Tibial nerve (tissue), 4 donors: ENCODE measurements around the gene BCDIN3D. TPM values are rescaled to one million over a fixed set of nuclear protein-coding genes. Genes with fewer than 3 reads are reported as not detected.
A peak's percentile ranks its signal among the peaks of the same experiment; 100 is the strongest.

Experiments used
- DNase-seq, 2 donors: peaks; one replicate each; pipeline ENCODE4 v3.0.0-alpha.2; 2019; ENCODE audit warnings: low spot score in 2 of 2
- H3K27ac ChIP-seq, 4 donors: fragments of 200-600 bp; sonication (generic) in 3 of 4; one replicate each; pipeline ENCODE4 v1.5.1; 2017 to 2019; ENCODE audit warnings: mild to moderate bottlenecking in 1 of 4
- H3K27me3 ChIP-seq, 2 donors: fragments of 200-600 bp; sonication (generic) in 1 of 2; one replicate each; pipeline versions ENCODE4 v1.5.1 to v1.6.0; 2017 to 2019
- H3K36me3 ChIP-seq, 3 donors: fragments of 200-600 bp; sonication (generic); one replicate each; pipeline ENCODE4 v1.5.1; 2018 to 2019
- H3K4me1 ChIP-seq, 4 donors: fragments of 200-600 bp; sonication (generic) in 3 of 4; one replicate each; pipeline ENCODE4 v1.5.1; 2017 to 2019
- H3K4me3 ChIP-seq, 4 donors: fragments of 200-600 bp; sonication (generic) in 3 of 4; one replicate each; pipeline ENCODE4 v1.5.1; 2017 to 2019; ENCODE audit warnings: mild to moderate bottlenecking in 1 of 4, moderate library complexity in 1 of 4
- H3K9me3 ChIP-seq, 4 donors: fragments of 200-600 bp; sonication (generic) in 3 of 4; one replicate each; pipeline ENCODE4 v1.5.1; 2017 to 2019
- EP300 ChIP-seq, 2 donors: sonication (generic); formaldehyde crosslinking; IDR thresholded peaks; one replicate each; pipeline ENCODE4 v1.6.1; 2017; ENCODE audit warnings: antibody characterized with exemption in 2 of 2, mild to moderate bottlenecking in 1 of 2
- POLR2A ChIP-seq, 2 donors: fragments of 450-650 bp; IDR thresholded peaks; one replicate each; pipeline ENCODE4 v1.6.1; 2017; ENCODE audit warnings: antibody characterized with exemption in 2 of 2, mild to moderate bottlenecking in 2 of 2, moderate library complexity in 2 of 2
- WGBS, 2 donors: methylation state at CpG; one replicate each; pipeline ENCODE4 v1.1.5; 2018; 5-methylcytosine and 5-hydroxymethylcytosine counted together
- total RNA-seq, 4 donors: library from RNA; depleted of rRNA; stranded (reverse); fragments of >200 nt; gene quantifications; one replicate each; pipeline ENCODE4 v1.1.0, GENCODE V29; 2016
- TF ChIP-seq, protein P1 (sequence below), 5 experiments: fragments of 200-600 bp in 3 of 5; fragments of 450-650 bp in 2 of 5; sonication (generic) in 3 of 5; IDR thresholded peaks; one replicate each; pipeline ENCODE4 v1.5.1; 2016 to 2019; ENCODE audit warnings: antibody characterized with exemption in 5 of 5, mild to moderate bottlenecking in 3 of 5, moderate library complexity in 2 of 5

Gene BCDIN3D
- total RNA-seq, 4 donors from 2014 or later, result 1.2 to 4.2 (median 2.5) TPM

- no peak overlapping the region for H3K27ac ChIP-seq
- no peaks in the 10 kb centered on the region for H3K9me3 ChIP-seq
- no peaks in the 10 kb centered on the region for H3K27me3 ChIP-seq
- H3K4me3 ChIP-seq, result no peak overlapping the region
- TF ChIP-seq POLR2A (IDR thresholded peaks at IDR 0.05) (no peak), EP300 (IDR thresholded peaks at IDR 0.05) (peak in 1 of 2 donors; percentile 19)
- no peak for DNase-seq
- WGBS, 2 donors, result 89 to 91% methylated on average over 15 to 27 of the region's 32 CpGs
- H3K4me1 ChIP-seq, result peaks cover 0 to 12% (median 4%) of the 10 kb centered on the region in 4 donors
- H3K36me3 ChIP-seq, result peaks cover 2 to 97% (median 6%) of the 10 kb centered on the region in 3 donors
Observed at GRCh38 chr12:49794811-49795653, 47.9 kb downstream of the BCDIN3D start.

- Histone ChIP-seq H3K36me3 (peaks cover 2 to 97% (median 6%) of the 10 kb centered on the region in 3 donors), H3K4me1 (peaks cover 0 to 12% (median 4%) of the 10 kb centered on the region in 4 donors), H3K4me3 (no peak overlapping the region), H3K27me3 (no peaks in the 10 kb centered on the region), H3K9me3 (no peaks in the 10 kb centered on the region), H3K27ac (no peak overlapping the region)
- no peak for DNase-seq
- WGBS, 2 donors, result 82 to 85% methylated on average over 5 of the region's 5 CpGs
- TF ChIP-seq EP300 (IDR thresholded peaks at IDR 0.05) (no peak), POLR2A (IDR thresholded peaks at IDR 0.05) (no peak)
- TF ChIP-seq, protein P1, sequence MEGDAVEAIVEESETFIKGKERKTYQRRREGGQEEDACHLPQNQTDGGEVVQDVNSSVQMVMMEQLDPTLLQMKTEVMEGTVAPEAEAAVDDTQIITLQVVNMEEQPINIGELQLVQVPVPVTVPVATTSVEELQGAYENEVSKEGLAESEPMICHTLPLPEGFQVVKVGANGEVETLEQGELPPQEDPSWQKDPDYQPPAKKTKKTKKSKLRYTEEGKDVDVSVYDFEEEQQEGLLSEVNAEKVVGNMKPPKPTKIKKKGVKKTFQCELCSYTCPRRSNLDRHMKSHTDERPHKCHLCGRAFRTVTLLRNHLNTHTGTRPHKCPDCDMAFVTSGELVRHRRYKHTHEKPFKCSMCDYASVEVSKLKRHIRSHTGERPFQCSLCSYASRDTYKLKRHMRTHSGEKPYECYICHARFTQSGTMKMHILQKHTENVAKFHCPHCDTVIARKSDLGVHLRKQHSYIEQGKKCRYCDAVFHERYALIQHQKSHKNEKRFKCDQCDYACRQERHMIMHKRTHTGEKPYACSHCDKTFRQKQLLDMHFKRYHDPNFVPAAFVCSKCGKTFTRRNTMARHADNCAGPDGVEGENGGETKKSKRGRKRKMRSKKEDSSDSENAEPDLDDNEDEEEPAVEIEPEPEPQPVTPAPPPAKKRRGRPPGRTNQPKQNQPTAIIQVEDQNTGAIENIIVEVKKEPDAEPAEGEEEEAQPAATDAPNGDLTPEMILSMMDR (IDR thresholded peaks at IDR 0.05), result no peak
Observed at GRCh38 chr12:49794021-49794420, 48.9 kb downstream of the BCDIN3D start.

DNA sequence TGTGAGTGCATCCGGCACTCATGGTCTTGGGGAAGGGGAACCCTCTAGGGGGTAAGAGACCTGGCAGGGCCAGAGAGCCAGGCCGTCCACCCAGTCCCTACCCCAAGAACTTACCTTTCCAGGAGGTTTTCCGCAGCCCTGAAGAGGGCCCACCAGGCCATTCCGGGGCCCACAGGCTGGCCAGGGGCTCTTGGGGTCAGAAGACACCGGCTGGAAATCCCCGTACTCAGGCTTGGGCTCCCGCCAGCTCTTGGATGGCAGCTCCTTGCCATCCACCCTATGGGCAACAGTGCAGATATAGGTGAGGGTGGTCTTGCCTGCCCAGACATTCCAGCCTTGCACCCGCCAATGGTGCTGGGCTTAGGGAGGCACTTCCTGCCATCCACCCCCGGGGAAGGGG lies 49.3 kb downstream of the BCDIN3D start:
- WGBS, 2 donors, result 82% methylated on average over 5 to 9 of the region's 9 CpGs
- Histone ChIP-seq H3K4me3 (no peak overlapping the region), H3K4me1 (peaks cover 0 to 12% (median 4%) of the 10 kb centered on the region in 4 donors), H3K27me3 (no peaks in the 10 kb centered on the region), H3K9me3 (no peaks in the 10 kb centered on the region), H3K36me3 (peaks cover 2 to 97% (median 6%) of the 10 kb centered on the region in 3 donors), H3K27ac (no peak overlapping the region)
- DNase-seq, result no peak
- TF ChIP-seq POLR2A (IDR thresholded peaks at IDR 0.05) (no peak), EP300 (IDR thresholded peaks at IDR 0.05) (no peak)
- TF ChIP-seq, protein P1 (IDR thresholded peaks at IDR 0.05), result no peak

- TF ChIP-seq POLR2A (IDR thresholded peaks at IDR 0.05) (no peak), EP300 (IDR thresholded peaks at IDR 0.05) (no peak)
- TF ChIP-seq, protein P1 (IDR thresholded peaks at IDR 0.05), result no peak
- WGBS, 2 donors, result 74 to 76% methylated on average over 8 to 9 of the region's 11 CpGs
- H3K4me1 ChIP-seq, result peaks cover 0 to 12% (median 4%) of the 10 kb centered on the region in 4 donors
- H3K9me3 ChIP-seq, result no peaks in the 10 kb centered on the region
- H3K4me3 ChIP-seq, result no peak overlapping the region
- DNase-seq, result no peak
- peaks cover 2 to 97% (median 3%) of the 10 kb centered on the region in 3 donors for H3K36me3 ChIP-seq
- no peaks in the 10 kb centered on the region for H3K27me3 ChIP-seq
- H3K27ac ChIP-seq, result no peak overlapping the region
Observed at GRCh38 chr12:49792976-49793580, 49.8 kb downstream of the BCDIN3D start.

DNA sequence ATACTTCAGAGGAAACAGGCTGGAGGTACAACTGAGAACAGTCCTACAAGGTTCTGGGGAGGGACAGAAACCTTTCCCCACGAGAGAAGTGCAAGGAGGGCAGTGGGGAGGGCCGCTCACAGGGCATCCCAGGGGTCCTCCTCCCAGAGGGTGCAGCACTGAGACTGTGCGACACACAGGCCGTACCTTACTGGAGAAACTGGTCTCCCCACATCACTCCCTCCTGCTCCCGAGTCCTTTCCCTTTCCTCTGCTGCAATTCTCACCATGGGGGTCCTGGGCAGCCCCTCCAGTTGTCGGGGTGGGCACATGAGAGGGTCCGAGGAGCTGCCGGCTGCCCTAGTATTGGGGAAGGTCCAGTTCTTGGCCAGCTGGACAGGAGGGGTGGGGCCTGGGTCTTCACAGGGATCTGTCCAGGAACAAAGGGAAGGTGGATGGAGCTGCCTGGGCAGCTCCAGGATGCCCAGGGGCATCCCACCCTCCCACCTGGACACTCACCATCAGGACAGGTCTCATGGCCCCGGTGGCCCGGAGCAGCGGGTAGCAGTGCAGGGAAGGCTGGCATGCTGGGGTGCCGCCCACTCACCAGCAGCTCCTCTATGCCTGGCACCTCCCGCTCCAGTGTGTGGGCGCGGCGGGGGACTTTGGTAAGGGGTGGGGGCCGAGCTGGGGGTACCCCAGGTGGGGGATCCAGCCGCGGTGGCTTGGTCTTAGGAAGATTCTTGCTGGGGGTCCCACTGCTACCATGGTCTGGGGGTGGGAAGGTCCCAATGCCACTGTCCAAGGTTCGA lies 50.5 kb downstream of the BCDIN3D start:
- 84 to 90% methylated on average over 14 to 16 of the region's 20 CpGs for WGBS, 2 donors
- H3K4me1 ChIP-seq, result peaks cover 0 to 7% (median 4%) of the 10 kb centered on the region in 4 donors
- H3K4me3 ChIP-seq, result no peak overlapping the region
- DNase-seq, result no peak
- peaks cover 0 to 6% (median 0%) of the 10 kb centered on the region in 4 donors for H3K9me3 ChIP-seq
- H3K27me3 ChIP-seq, result no peaks in the 10 kb centered on the region
- TF ChIP-seq EP300 (IDR thresholded peaks at IDR 0.05), result no peak
- TF ChIP-seq POLR2A (IDR thresholded peaks at IDR 0.05), result no peak
- TF ChIP-seq, protein P1 (IDR thresholded peaks at IDR 0.05), result no peak
- no peak overlapping the region for H3K27ac ChIP-seq
- peaks cover 0 to 96% (median 2%) of the 10 kb centered on the region in 3 donors for H3K36me3 ChIP-seq
